ENCODE measurements around the gene TMSB4X. TPM values are rescaled to one million over a fixed set of nuclear protein-coding genes. Genes with fewer than 3 reads are reported as not detected.

TMSB4X gene
- total RNA-seq, 1 experiment from 2014 or later: 801 TPM

- ChIA-PET CTCF (interaction anchor here (0.7 to 2.8 kb wide), 4 partner anchors 32 to 530 kb away, joined by 3 to 7 read pairs (median 4); no protein-coding TSS in a partner anchor), POLR2A (interaction anchor here (0.7 to 2.1 kb wide), 2 partner anchors 25 to 31 kb away, joined by 3 to 6 read pairs; no protein-coding TSS in a partner anchor)
- Mint-ChIP-seq H3K27ac (ENCODE audit: low read depth, unreplicated experiment) (no peak overlapping the region), H3K9me3 (ENCODE audit: unreplicated experiment) (no peaks in the 10 kb centered on the region), H3K4me1 (ENCODE audit: insufficient read depth, unreplicated experiment) (peaks cover 8% of the 10 kb centered on the region), H3K27me3 (ENCODE audit: insufficient read depth, unreplicated experiment) (peaks cover 18% of the 10 kb centered on the region), H3K4me3 (ENCODE audit: unreplicated experiment) (no peak overlapping the region), H3K36me3 (ENCODE audit: insufficient read depth, unreplicated experiment) (peaks cover 29% of the 10 kb centered on the region)
- intact Hi-C loops (cut with micrococcal nuclease): loop anchor here (2.0 to 5.0 kb wide), 2 partner anchors 245 to 421 kb away; no protein-coding TSS in a partner anchor
- TF ChIP-seq CTCF (IDR thresholded peaks at IDR 0.05; ENCODE audit: unreplicated experiment): no peak
- BruUV-seq (replicated peaks): no TSS peak
- DNase-seq (ENCODE audit: unreplicated experiment): no peak
Measured at GRCh38 chrX:12977761-12978204, 2.9 kb downstream of the TMSB4X start.

GRCh38 chrX:12978205-12979025 lies 3.5 kb downstream of the TMSB4X start:
- Mint-ChIP-seq H3K4me3 (ENCODE audit: unreplicated experiment) (no peak overlapping the region), H3K4me1 (ENCODE audit: insufficient read depth, unreplicated experiment) (peaks cover 10% of the 10 kb centered on the region), H3K27me3 (ENCODE audit: insufficient read depth, unreplicated experiment) (peaks cover 18% of the 10 kb centered on the region), H3K36me3 (ENCODE audit: insufficient read depth, unreplicated experiment) (peaks cover 29% of the 10 kb centered on the region), H3K27ac (ENCODE audit: low read depth, unreplicated experiment) (no peak overlapping the region), H3K9me3 (ENCODE audit: unreplicated experiment) (no peaks in the 10 kb centered on the region)
- peak; percentile 30 for DNase-seq (ENCODE audit: unreplicated experiment)
- POLR2A ChIA-PET: interaction anchor here (0.6 to 2.1 kb wide), 2 partner anchors 31 to 450 kb away, joined by 3 to 6 read pairs; no protein-coding TSS in a partner anchor
- no TSS peak for BruUV-seq (replicated peaks)
- CTCF ChIA-PET: interaction anchor here (0.6 to 2.8 kb wide), 6 partner anchors 28 to 530 kb away, joined by 3 to 7 read pairs (median 4); no protein-coding TSS in a partner anchor
- intact Hi-C loops (cut with micrococcal nuclease): loop anchor here (2.0 to 5.0 kb wide), 2 partner anchors 244 to 420 kb away; no protein-coding TSS in a partner anchor
- TF ChIP-seq CTCF (IDR thresholded peaks at IDR 0.05; ENCODE audit: unreplicated experiment): no peak

- POLR2A ChIA-PET: interaction anchor here (0.6 to 2.1 kb wide), 2 partner anchors 32 to 449 kb away, joined by 3 to 6 read pairs; no protein-coding TSS in a partner anchor
- H3K27me3 Mint-ChIP-seq (ENCODE audit: insufficient read depth, unreplicated experiment): peaks cover 18% of the 10 kb centered on the region
Measured at GRCh38 chrX:12979026-12979607, 4.2 kb downstream of the TMSB4X start.

More at GRCh38 chrX:12979026-12979607, 4.2 kb downstream of the TMSB4X start:
- CTCF ChIA-PET: interaction anchor here (0.7 to 2.8 kb wide), 4 partner anchors 28 to 510 kb away, joined by 3 to 7 read pairs (median 4); no protein-coding TSS in a partner anchor
- no TSS peak for BruUV-seq (replicated peaks)
- Mint-ChIP-seq H3K27ac (ENCODE audit: low read depth, unreplicated experiment) (no peak overlapping the region), H3K4me1 (ENCODE audit: insufficient read depth, unreplicated experiment) (peaks cover 17% of the 10 kb centered on the region), H3K9me3 (ENCODE audit: unreplicated experiment) (no peaks in the 10 kb centered on the region), H3K4me3 (ENCODE audit: unreplicated experiment) (no peak overlapping the region), H3K36me3 (ENCODE audit: insufficient read depth, unreplicated experiment) (peaks cover 24% of the 10 kb centered on the region)
- TF ChIP-seq CTCF (IDR thresholded peaks at IDR 0.05; ENCODE audit: unreplicated experiment): no peak
- no peak for DNase-seq (ENCODE audit: unreplicated experiment)
- intact Hi-C loops (cut with micrococcal nuclease): loop anchor here (2.0 to 5.0 kb wide), 2 partner anchors 243 to 420 kb away; no protein-coding TSS in a partner anchor
